ENCODE data around the gene SLC25A53. TPM values are rescaled to one million over a fixed set of nuclear protein-coding genes. Genes with fewer than 3 reads are reported as not detected.

Gene SLC25A53
- total RNA-seq, 4 donors from 2014 or later: 17.1 to 23.3 TPM; not detected in 2

DNA sequence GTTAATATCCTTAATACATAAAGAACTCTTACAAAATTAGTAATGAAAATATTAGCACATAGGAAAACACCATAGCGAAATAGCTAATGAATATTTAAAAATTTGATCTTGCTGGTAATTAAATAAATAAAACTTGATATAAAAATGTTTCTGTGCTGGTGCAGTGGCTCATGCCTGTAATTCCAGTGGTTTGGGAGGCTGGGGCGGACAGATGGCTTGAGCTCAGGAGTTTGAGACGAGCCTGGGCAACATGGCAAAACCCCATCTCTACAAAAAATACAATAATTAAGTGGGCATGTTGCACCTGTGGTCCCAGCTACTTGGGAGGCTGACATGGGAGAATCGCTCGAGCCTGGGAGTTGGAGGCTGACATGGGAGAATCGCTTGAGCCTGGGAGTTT lies 17.0 kb upstream of the SLC25A53 start:
- intact Hi-C loops (cut with DNase I; ENCODE audit: low total_unique reads): no loop called here
- no peaks in the 10 kb centered on the region for H3K4me1 ChIP-seq
- H3K27ac ChIP-seq: no peak overlapping the region
- in situ Hi-C loops (cut with MboI; ENCODE audit: low pct_ligation_motif_present in 1 of 4, low pct_unique_long_range_greater_than_20kb in 1 of 4, low sequenced_read_pairs in 3 of 4): loop anchor here in 1 of 4 donors (25.0 kb wide), 1 partner anchor 487 kb away; the partner anchor contains the start of gene MORF4L2
- TF ChIP-seq EP300 (IDR thresholded peaks at IDR 0.05; ENCODE audit: low read depth): no peak
- TF ChIP-seq, protein P1, sequence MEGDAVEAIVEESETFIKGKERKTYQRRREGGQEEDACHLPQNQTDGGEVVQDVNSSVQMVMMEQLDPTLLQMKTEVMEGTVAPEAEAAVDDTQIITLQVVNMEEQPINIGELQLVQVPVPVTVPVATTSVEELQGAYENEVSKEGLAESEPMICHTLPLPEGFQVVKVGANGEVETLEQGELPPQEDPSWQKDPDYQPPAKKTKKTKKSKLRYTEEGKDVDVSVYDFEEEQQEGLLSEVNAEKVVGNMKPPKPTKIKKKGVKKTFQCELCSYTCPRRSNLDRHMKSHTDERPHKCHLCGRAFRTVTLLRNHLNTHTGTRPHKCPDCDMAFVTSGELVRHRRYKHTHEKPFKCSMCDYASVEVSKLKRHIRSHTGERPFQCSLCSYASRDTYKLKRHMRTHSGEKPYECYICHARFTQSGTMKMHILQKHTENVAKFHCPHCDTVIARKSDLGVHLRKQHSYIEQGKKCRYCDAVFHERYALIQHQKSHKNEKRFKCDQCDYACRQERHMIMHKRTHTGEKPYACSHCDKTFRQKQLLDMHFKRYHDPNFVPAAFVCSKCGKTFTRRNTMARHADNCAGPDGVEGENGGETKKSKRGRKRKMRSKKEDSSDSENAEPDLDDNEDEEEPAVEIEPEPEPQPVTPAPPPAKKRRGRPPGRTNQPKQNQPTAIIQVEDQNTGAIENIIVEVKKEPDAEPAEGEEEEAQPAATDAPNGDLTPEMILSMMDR (IDR thresholded peaks at IDR 0.05): no peak
- no peak for TF ChIP-seq POLR2A (IDR thresholded peaks at IDR 0.05)
- no peak for DNase-seq
- 89 to 100% methylated on average over 1 to 6 of the region's 6 CpGs for WGBS, 2 donors (ENCODE audit: low coverage in 1 of 2)
- no peaks in the 10 kb centered on the region for H3K36me3 ChIP-seq
- H3K4me3 ChIP-seq: no peak overlapping the region
- H3K9me3 ChIP-seq: no peaks in the 10 kb centered on the region
- H3K27me3 ChIP-seq: no peaks in the 10 kb centered on the region

DNA sequence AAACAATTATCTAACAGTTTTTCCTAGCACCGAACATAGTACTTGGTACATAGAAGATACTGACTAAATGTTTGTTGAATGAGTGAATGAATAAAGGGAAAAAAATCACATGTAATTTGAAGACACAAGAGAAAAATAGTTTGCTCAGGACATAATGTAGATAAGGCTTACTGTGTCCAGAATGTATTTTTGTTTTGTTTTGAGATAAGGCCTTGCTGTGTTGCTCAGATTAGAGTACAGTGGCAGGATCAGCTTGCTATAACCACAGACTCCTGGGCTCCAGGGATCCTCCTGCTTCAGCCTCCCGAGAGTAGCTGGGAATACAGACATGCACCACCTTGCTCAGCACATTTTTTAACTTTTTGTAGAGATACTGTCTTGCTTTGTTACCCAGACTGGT lies 16.0 kb upstream of the SLC25A53 start:
- H3K27ac ChIP-seq: no peak overlapping the region
- peaks cover 0 to 8% (median 3%) of the 10 kb centered on the region in 4 donors for H3K4me1 ChIP-seq
- no peak for DNase-seq
- no peak for TF ChIP-seq POLR2AphosphoS5 (IDR thresholded peaks at IDR 0.05)
- TF ChIP-seq POLR2A (IDR thresholded peaks at IDR 0.05): no peak
- no peak for TF ChIP-seq EP300 (IDR thresholded peaks at IDR 0.05; ENCODE audit: low read depth)
- TF ChIP-seq, protein P1 (IDR thresholded peaks at IDR 0.05): no peak
- H3K36me3 ChIP-seq: no peaks in the 10 kb centered on the region
- H3K9me3 ChIP-seq: no peaks in the 10 kb centered on the region
- no peaks in the 10 kb centered on the region for H3K27me3 ChIP-seq
- in situ Hi-C loops (cut with MboI; ENCODE audit: low pct_ligation_motif_present in 1 of 4, low pct_unique_long_range_greater_than_20kb in 1 of 4, low sequenced_read_pairs in 3 of 4) (loop anchor here in 1 of 4 donors (25.0 kb wide), 1 partner anchor 485 kb away; the partner anchor contains the start of gene MORF4L2), intact Hi-C loops (cut with DNase I; ENCODE audit: low total_unique reads) (no loop called here)
- no peak overlapping the region for H3K4me3 ChIP-seq
- 76 to 100% methylated on average over 1 to 2 of the region's 2 CpGs for WGBS, 2 donors (ENCODE audit: low coverage in 1 of 2)

DNA sequence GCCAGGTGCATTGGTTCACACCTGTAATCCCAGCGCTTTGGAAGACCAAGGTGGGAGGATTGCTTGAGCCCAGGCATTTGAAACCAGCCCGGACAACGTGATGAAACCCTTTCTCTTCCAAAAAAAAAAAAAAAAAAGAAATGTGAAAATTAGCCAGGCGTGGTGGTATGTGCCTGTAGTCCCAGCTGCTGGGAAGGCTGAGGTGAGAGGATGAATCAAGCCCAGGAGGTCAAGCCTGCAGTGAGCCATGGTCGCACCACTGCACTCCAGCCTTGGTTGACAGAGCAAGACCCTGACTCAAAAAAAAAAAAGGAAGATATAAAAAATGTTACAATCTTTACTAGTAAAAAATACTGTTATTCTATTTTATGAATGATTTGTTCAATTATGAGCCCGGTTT lies 15.3 kb upstream of the SLC25A53 start:
- intact Hi-C loops (cut with DNase I; ENCODE audit: low total_unique reads) (no loop called here), in situ Hi-C loops (cut with MboI; ENCODE audit: low pct_ligation_motif_present in 1 of 4, low pct_unique_long_range_greater_than_20kb in 1 of 4, low sequenced_read_pairs in 3 of 4) (loop anchor here in 1 of 4 donors (25.0 kb wide), 1 partner anchor 485 kb away; the partner anchor contains the start of gene MORF4L2)
- H3K9me3 ChIP-seq: no peaks in the 10 kb centered on the region
- 75 to 85% methylated on average over 3 to 6 of the region's 6 CpGs for WGBS, 2 donors (ENCODE audit: low coverage in 1 of 2)
- no peaks in the 10 kb centered on the region for H3K27me3 ChIP-seq
- H3K4me3 ChIP-seq: no peak overlapping the region
- H3K27ac ChIP-seq: no peak overlapping the region
- no peaks in the 10 kb centered on the region for H3K36me3 ChIP-seq
- peaks cover 0 to 13% (median 4%) of the 10 kb centered on the region in 4 donors for H3K4me1 ChIP-seq
- no peak for DNase-seq
- TF ChIP-seq POLR2A (IDR thresholded peaks at IDR 0.05) (no peak), EP300 (IDR thresholded peaks at IDR 0.05; ENCODE audit: low read depth) (no peak), POLR2AphosphoS5 (IDR thresholded peaks at IDR 0.05) (no peak)
- TF ChIP-seq, protein P1 (IDR thresholded peaks at IDR 0.05): no peak

DNA sequence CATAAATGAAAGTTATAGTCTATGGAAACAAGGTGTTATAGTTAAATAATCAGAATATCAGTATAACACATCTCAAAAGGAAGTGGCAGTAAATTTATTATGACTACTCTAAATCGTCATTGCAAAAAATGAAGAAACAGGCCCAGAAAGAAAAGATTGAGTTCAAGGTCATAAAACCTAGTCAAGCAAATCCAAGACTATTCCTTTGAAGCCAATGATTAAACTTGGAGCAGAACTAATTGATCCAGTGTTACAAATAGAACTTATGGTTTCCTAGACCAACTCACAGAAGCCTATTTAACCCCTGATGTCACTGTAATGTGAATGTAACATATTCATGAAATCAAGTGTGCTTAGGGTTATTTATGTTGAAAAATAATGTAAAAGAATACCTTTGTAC lies 11.3 kb upstream of the SLC25A53 start:
- Histone ChIP-seq H3K36me3 (no peaks in the 10 kb centered on the region), H3K27me3 (no peaks in the 10 kb centered on the region), H3K9me3 (no peaks in the 10 kb centered on the region), H3K4me3 (no peak overlapping the region), H3K27ac (no peak overlapping the region), H3K4me1 (peaks cover 0 to 17% (median 7%) of the 10 kb centered on the region in 4 donors)
- 14 to 42% methylated on average over 1 of the region's 1 CpG for WGBS, 2 donors (ENCODE audit: low coverage in 1 of 2)
- DNase-seq: no peak
- TF ChIP-seq POLR2AphosphoS5 (IDR thresholded peaks at IDR 0.05) (no peak), POLR2A (IDR thresholded peaks at IDR 0.05) (no peak), EP300 (IDR thresholded peaks at IDR 0.05; ENCODE audit: low read depth) (no peak)
- TF ChIP-seq, protein P1 (IDR thresholded peaks at IDR 0.05): no peak
- intact Hi-C loops (cut with DNase I; ENCODE audit: low total_unique reads) (no loop called here), in situ Hi-C loops (cut with MboI; ENCODE audit: low pct_ligation_motif_present in 1 of 4, low pct_unique_long_range_greater_than_20kb in 1 of 4, low sequenced_read_pairs in 3 of 4) (loop anchor here in 1 of 4 donors (25.0 kb wide), 1 partner anchor 481 kb away; the partner anchor contains the start of gene MORF4L2)

Data from transverse colon (tissue), 4 donors.